Aorta (tissue), 5 donors: ENCODE results near the gene ZNF319. TPM values are rescaled to one million over a fixed set of nuclear protein-coding genes. Genes with fewer than 3 reads are reported as not detected.

Experiments
- ATAC-seq: fragments of 200-7000 bp; cut with Tn5 transposase; one replicate; pipeline ENCODE4 v1.9.1; 2022; ENCODE audit warnings: moderate library complexity; ENCODE audit not compliant: low FRiP score
- DNase-seq, 2 donors: peaks; one replicate each; pipeline ENCODE4 v3.0.0-alpha.2; 2020
- H3K27ac ChIP-seq, 2 donors: one replicate each; pipeline ENCODE4 v1.5.1; 2013; ENCODE audit warnings: low read length in 2 of 2, mild to moderate bottlenecking in 2 of 2, moderate library complexity in 2 of 2, control low read depth in 1 of 2, inconsistent platforms in 1 of 2, low read depth in 1 of 2
- H3K27me3 ChIP-seq, 2 donors: one replicate each; pipeline ENCODE4 v1.6.1; 2013; ENCODE audit warnings: control low read depth in 1 of 2, low read length in 1 of 2, mild to moderate bottlenecking in 1 of 2, moderate library complexity in 1 of 2; ENCODE audit not compliant: insufficient read depth in 2 of 2, control insufficient read depth in 1 of 2
- H3K36me3 ChIP-seq, 2 donors: one replicate each; pipeline ENCODE4 v1.6.1; 2013; ENCODE audit warnings: control low read depth in 1 of 2, low read length in 1 of 2, mild to moderate bottlenecking in 1 of 2; ENCODE audit not compliant: insufficient read depth in 2 of 2, control insufficient read depth in 1 of 2
- H3K4me1 ChIP-seq, 2 donors: one replicate each; pipeline ENCODE4 v1.6.1; 2013; ENCODE audit warnings: low read length in 2 of 2, control low read depth in 1 of 2, mild to moderate bottlenecking in 1 of 2, moderate library complexity in 1 of 2; ENCODE audit not compliant: insufficient read depth in 2 of 2, control insufficient read depth in 1 of 2
- H3K4me3 ChIP-seq, 2 donors: one replicate each; pipeline ENCODE4 v1.5.1; 2013; ENCODE audit warnings: low read length in 2 of 2, control low read depth in 1 of 2, mild to moderate bottlenecking in 1 of 2
- H3K9me3 ChIP-seq: one replicate; pipeline ENCODE4 v1.6.1; 2013; ENCODE audit warnings: mild to moderate bottlenecking, low read length; ENCODE audit not compliant: control insufficient read depth
- WGBS, 2 donors: extraction: QIAGEN DNeasy Blood & Tissue Kit; methylation state at CpG; one replicate each; pipeline ENCODE4 v1.1.7; 2013; 5-methylcytosine and 5-hydroxymethylcytosine counted together
- intact Hi-C, 2 donors: fragments of 100-400 bp; cut with DNase I; formaldehyde crosslinking; loops; one replicate each; pipeline versions ENCODE4 v1.14.2 to v1.15.0; 2022
- polyA plus RNA-seq, 2 donors: library from polyadenylated mRNA; stranded (reverse); fragments of 200-250 nt; gene quantifications; one replicate each; pipeline ENCODE4 v1.2.3, GENCODE V29; 2013
- total RNA-seq, 2 donors: library from RNA; stranded (reverse); fragmentation: NEBNext Ultra II Directional; extraction: Animal tissue kit (Norgen Biotek cat#: 25700); gene quantifications; one replicate each; pipeline ENCODE4 v1.2.1, GENCODE V29; 2021
- donor health status: healthy with polysubstance abuse.
- donor health status: Bipolar disorder and iron deficiency.
- donor health status: DM: no; HTN: no; CAD: no.
- donor health status: DM: no; HTN: no; CAD: no.
- donor health status: DM: yes; HTN: yes; CAD: no.

The ZNF319 gene
- total and polyA plus RNA-seq, 4 donors = 1.6 to 10.6 (median 5.6) TPM

- no peak overlapping the region for H3K27ac ChIP-seq
- ATAC-seq = no peak
- intact Hi-C loops = no loop called here
- DNase-seq = peak in 1 of 2 donors; percentile 31
- no peaks in the 10 kb centered on the region for H3K9me3 ChIP-seq
- WGBS, 2 donors = 90 to 94% methylated on average over 11 of the region's 11 CpGs
- H3K36me3 ChIP-seq = peaks cover 0 to 4% of the 10 kb centered on the region in 2 donors
- H3K4me3 ChIP-seq = no peak overlapping the region
- H3K4me1 ChIP-seq = no peaks in the 10 kb centered on the region
- H3K27me3 ChIP-seq = no peaks in the 10 kb centered on the region
These were observed 8.9 kb downstream of the ZNF319 start for GRCh38 chr16:57991551-57992059.

GRCh38 chr16:57988929-57989328, 11.5 kb downstream of the ZNF319 start:
- Histone ChIP-seq H3K9me3 (no peaks in the 10 kb centered on the region), H3K36me3 (no peaks in the 10 kb centered on the region), H3K27me3 (no peaks in the 10 kb centered on the region), H3K4me3 (no peak overlapping the region), H3K27ac (no peak overlapping the region), H3K4me1 (no peaks in the 10 kb centered on the region)
- peak in 1 of 2 donors; percentile 60 for DNase-seq
- 0 to 7% methylated on average over 1 of the region's 1 CpG for WGBS, 2 donors
- intact Hi-C loops = no loop called here
- no peak for ATAC-seq

DNA sequence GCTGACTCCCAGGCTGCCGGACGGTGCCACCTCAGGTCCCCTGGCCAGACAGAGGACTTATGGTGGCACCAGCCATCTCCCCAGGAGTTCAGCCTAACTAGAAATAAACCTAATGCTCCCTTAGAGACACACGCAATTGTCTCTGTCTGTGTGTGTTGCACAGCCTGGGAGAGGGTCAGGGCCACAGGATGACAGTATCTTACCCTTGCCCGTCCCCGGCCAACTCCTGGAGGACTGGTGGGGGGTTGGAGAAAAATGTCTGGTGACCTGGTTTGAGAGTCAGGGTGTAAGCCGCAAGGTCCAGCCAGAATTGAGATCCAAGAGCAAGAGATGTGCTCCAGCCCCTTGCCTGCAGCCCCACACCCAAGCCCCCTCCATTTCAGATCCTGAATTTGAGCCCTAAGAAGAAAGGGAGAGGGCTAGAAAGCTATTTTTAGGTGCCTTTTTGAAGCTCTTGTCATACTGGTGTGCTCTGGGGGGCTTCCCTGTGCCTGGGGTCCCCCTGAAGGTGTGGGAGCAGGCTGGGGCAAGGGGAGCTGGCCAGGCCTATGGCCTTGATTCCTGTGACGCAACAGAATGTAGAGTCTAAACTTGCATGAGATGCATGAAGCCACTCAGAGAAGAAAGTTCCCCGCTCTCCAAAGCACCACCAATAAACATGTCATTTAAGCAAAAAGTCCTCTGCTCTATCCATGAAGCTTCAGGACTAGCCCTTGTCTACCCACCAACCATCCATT, 12.9 kb downstream of the ZNF319 start:
- H3K4me3 ChIP-seq = no peak overlapping the region
- no peaks in the 10 kb centered on the region for H3K4me1 ChIP-seq
- 95 to 96% methylated on average over 8 of the region's 8 CpGs for WGBS, 2 donors
- intact Hi-C loops = no loop called here
- H3K27me3 ChIP-seq = no peaks in the 10 kb centered on the region
- no peak for ATAC-seq
- no peaks in the 10 kb centered on the region for H3K9me3 ChIP-seq
- H3K27ac ChIP-seq = no peak overlapping the region
- H3K36me3 ChIP-seq = no peaks in the 10 kb centered on the region
- peak in 1 of 2 donors; percentile 47 for DNase-seq

DNA sequence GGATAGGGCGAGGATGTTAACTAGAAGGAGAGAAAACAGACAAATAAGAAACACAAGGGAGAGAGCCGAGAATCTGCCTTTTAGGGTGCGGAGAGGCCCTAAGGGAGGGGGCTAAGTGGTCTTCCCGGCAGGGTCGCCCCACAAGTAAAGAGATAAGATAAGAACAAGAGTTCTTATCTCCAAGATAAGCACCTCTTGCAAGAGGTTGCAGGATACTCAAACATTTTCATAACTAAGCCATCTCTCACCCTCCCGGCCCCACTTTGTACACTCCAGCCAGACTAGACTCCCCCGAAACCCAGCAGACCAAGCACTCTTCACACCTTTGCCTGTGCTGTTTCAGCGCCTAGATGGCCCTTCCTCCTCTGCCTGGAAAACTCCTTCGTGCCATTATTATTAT, 14.3 kb downstream of the ZNF319 start:
- peak in 1 of 2 donors; percentile 22 for DNase-seq
- WGBS, 2 donors = 73 to 84% methylated on average over 9 of the region's 9 CpGs
- no peak overlapping the region for H3K4me3 ChIP-seq
- intact Hi-C loops = no loop called here
- no peak overlapping the region for H3K27ac ChIP-seq
- no peaks in the 10 kb centered on the region for H3K27me3 ChIP-seq
- no peaks in the 10 kb centered on the region for H3K9me3 ChIP-seq
- no peak for ATAC-seq
- H3K36me3 ChIP-seq = no peaks in the 10 kb centered on the region
- no peaks in the 10 kb centered on the region for H3K4me1 ChIP-seq

- peak; percentile 58 for ATAC-seq
- H3K27ac ChIP-seq = no peak overlapping the region
- intact Hi-C loops = no loop called here
These were observed 15.0 kb downstream of the ZNF319 start for GRCh38 chr16:57985204-57986181.

GRCh38 chr16:57984443-57985203, 15.8 kb downstream of the ZNF319 start:
- Histone ChIP-seq H3K36me3 (no peaks in the 10 kb centered on the region), H3K9me3 (no peaks in the 10 kb centered on the region), H3K27me3 (no peaks in the 10 kb centered on the region), H3K27ac (no peak overlapping the region), H3K4me3 (peak overlapping the region in 1 of 2 donors; percentile 36), H3K4me1 (no peaks in the 10 kb centered on the region)
- peak; percentile 92 for ATAC-seq
- intact Hi-C loops = no loop called here
- peak; percentile 90 to 93 for DNase-seq
- 10 to 12% methylated on average over 64 of the region's 64 CpGs for WGBS, 2 donors

More at GRCh38 chr16:57985204-57986181, 15.0 kb downstream of the ZNF319 start:
- H3K4me3 ChIP-seq = peak overlapping the region in 1 of 2 donors; percentile 36
- WGBS, 2 donors = 25 to 28% methylated on average over 56 to 62 of the region's 62 CpGs
- no peaks in the 10 kb centered on the region for H3K36me3 ChIP-seq
- H3K27me3 ChIP-seq = no peaks in the 10 kb centered on the region
- DNase-seq = peak in 1 of 2 donors; percentile 78
- no peaks in the 10 kb centered on the region for H3K4me1 ChIP-seq
- H3K9me3 ChIP-seq = no peaks in the 10 kb centered on the region

DNA sequence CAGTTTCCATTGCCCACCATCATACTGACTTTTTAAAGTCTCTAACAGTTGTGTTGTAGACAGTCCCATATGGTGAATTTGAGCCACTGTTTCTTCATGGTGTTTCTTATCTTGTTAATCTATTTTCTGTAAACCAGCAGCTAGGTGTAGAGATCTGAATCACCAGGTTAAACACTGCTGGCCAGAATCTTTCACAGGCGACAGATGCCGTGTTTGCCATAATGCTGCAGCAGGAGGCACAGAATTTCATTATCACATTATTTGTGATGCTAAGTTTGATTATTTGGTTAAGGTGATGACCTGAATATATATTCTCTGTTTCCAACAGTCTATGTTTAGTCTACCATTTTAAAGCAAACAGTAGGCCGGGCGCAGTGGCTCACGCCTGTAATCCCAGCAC, 18.1 kb downstream of the ZNF319 start:
- Histone ChIP-seq H3K4me3 (no peak overlapping the region), H3K27ac (no peak overlapping the region), H3K4me1 (no peaks in the 10 kb centered on the region), H3K27me3 (no peaks in the 10 kb centered on the region), H3K9me3 (no peaks in the 10 kb centered on the region), H3K36me3 (no peaks in the 10 kb centered on the region)
- intact Hi-C loops = no loop called here
- 80% methylated on average over 5 of the region's 5 CpGs for WGBS, 2 donors
- no peak for ATAC-seq
- peak in 1 of 2 donors; percentile 36 for DNase-seq

DNA sequence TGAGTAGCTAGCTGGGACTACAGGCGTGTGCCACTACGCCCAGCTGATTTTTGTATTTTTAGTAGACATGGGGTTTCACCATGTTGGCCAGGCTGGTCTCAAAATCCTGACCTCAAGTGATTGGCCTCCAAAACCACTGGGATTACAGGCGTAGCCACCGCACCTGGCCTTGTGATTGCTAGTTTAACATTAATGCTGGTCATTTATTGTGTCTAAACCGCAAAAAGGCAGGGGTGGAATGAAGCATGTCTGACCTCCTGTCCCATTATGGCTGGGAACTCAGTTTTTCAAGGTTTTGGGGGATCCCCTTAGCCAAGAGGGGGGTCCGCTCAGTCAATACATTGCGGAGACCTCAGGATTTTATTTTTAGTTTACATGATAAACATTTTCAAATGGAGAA, 18.8 kb downstream of the ZNF319 start:
- intact Hi-C loops = no loop called here
- H3K9me3 ChIP-seq = no peaks in the 10 kb centered on the region
- H3K4me3 ChIP-seq = no peak overlapping the region
- H3K4me1 ChIP-seq = no peaks in the 10 kb centered on the region
- WGBS, 2 donors = 82 to 91% methylated on average over 7 of the region's 7 CpGs
- ATAC-seq (no peak), DNase-seq (peak in 1 of 2 donors; percentile 4)
- H3K27me3 ChIP-seq = no peaks in the 10 kb centered on the region
- H3K27ac ChIP-seq = no peak overlapping the region
- no peaks in the 10 kb centered on the region for H3K36me3 ChIP-seq
